Erythroblast (primary cell): Measurements from ENCODE around the gene PTH1R.

Experiments
- GATA1 ChIP-seq: IDR thresholded peaks from 2 replicates; pipeline ENCODE4 v1.6.1; 2011; ENCODE audit warnings: low read depth, mild to moderate bottlenecking, control low read depth, low read length, moderate library complexity
- POLR2A ChIP-seq: IDR thresholded peaks from 2 replicates; pipeline ENCODE4 v1.6.1; 2011; ENCODE audit warnings: mild to moderate bottlenecking, low read length

DNA sequence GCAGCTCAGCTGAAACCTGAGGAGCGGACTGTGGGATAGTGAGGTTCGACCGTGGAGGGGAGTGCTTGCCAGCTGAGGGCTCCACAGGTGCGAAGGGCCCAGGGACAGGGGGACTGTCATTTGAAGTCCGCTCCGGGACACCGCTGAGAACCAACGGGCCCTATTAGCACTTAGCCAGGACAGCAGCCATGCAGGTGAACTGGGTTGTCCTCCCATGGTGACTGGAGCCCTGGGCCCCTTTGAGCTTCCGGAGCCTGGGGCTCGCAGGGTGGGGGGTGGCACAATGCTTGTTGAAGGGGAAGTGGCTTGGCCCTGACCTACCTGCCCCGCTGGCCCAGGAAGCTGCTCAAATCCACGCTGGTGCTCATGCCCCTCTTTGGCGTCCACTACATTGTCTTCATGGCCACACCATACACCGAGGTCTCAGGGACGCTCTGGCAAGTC is 24.7 kb downstream of the PTH1R start:
- TF ChIP-seq POLR2A (no peak), GATA1 (no peak)
